NCI-H2171 treated with DMSO at 0.1 percent for 48 hours (cell line): ENCODE results near the gene TSSK3.
"Not testable (repeated sequence)": the region's sequence is repeated elsewhere in the genome, so short reads cannot be mapped to it uniquely, and the experiment has no call there.

Source experiments
- DNase-seq: peaks from one replicate; lab custom pipeline; 2025; lab: John Stamatoyannopoulos, UW

The TSSK3 gene

DNA sequence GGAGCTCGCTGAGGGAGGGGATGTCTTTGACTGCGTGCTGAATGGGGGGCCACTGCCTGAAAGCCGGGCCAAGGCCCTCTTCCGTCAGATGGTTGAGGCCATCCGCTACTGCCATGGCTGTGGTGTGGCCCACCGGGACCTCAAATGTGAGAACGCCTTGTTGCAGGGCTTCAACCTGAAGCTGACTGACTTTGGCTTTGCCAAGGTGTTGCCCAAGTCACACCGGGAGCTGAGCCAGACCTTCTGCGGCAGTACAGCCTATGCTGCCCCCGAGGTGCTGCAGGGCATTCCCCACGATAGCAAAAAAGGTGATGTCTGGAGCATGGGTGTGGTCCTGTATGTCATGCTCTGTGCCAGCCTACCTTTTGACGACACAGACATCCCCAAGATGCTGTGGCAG lies 1.4 kb downstream of the TSSK3 start:
- DNase-seq = no peak

DNA sequence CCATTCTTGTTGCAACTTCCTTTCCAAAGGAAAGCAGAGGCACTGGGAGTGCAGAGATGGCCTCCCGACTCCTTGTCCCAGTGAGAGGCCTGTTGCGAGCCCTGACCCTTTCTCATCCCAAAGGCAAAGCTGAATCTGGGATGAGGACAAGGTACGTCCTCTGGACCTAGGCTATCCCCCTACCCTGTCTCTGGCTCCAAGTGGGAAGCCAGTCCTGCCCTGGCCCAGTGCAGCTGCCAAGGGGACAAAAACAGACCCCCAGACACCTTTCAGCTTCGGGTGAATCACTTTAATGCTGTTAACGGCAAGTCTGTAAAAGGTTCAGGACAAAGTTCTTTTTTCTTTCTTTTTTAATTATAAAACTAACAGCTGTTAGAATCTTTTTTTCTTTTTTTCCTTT lies 2.5 kb downstream of the TSSK3 start:
- no peak for DNase-seq

DNA sequence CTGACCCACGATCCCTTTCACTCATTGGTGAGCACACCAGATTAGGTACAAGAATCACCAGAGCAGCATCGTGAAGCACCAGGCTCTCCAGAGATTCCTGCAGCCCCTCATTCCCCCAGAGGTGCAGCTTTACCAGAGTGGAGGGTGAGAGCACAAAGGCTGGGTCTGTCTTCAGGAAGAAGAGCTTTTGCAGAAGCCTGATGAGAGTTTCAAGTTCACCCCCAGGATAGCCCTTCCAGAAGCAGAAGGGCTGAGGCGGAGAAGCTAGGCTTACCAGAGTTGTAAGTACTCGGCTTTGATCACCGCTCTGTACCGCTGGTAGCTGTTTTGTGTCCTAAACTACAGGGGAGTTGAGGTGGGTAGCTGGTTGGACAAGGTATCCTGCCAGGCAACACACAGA lies 3.1 kb downstream of the TSSK3 start:
- DNase-seq = no peak

GRCh38 chr1:32367912-32368635 lies 5.7 kb downstream of the TSSK3 start:
- no peak for DNase-seq

DNA sequence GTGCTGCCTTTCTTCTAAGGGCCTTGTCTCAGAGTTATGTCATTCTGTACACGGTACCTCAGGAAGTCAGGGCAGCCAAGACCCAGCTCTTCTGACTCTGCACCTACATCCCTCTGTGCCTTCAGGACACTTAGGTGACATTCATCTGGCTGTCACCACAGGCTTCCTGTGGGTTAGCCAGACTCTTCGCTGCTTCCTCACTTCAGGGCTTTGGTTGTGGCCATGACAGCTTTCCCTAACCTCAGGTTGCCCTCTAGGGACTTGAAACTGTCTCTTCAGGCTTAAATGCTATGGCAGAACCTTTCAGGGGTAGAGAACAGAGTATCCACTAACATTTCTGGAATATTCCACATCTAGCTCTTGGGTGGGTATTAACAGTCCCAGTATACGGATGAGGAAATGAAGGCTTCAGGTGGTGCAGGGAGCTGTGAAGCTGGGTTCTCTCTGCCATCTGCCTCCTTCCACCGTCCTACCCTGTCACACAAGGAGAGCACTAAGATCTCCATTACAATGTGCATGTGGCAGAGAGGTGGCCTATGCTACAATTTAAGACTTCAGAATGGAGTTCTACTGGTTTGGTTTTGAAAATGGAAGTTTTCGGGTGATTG lies 9.9 kb downstream of the TSSK3 start:
- DNase-seq = no peak

DNA sequence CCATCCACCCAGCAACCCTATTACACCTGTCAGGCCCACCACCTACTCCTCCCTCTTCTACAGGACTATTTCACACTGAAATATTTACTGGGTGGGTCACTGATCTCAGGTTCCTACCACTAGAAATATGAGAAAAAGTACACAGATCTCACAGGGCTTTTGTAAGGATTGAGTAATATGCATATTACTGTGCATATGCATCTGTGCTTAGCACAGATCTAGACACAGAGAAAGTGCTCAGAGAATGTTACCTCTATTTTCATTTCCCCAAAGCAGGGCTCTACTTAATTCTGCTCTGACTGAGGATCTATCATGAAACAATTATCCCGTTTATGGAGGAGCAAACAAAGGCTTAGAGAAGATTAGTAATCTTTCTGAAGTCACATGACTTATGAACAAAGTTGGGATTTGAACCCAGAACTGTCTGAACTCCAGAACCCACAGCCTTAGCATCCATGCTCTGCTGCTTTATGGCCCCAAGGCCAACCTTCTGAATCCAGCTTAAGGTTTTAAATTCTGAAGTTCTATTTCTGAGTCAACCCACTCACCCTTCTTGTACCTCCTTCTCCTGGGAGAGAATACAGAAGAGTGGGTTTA lies 11.8 kb downstream of the TSSK3 start:
- DNase-seq = no peak

DNA sequence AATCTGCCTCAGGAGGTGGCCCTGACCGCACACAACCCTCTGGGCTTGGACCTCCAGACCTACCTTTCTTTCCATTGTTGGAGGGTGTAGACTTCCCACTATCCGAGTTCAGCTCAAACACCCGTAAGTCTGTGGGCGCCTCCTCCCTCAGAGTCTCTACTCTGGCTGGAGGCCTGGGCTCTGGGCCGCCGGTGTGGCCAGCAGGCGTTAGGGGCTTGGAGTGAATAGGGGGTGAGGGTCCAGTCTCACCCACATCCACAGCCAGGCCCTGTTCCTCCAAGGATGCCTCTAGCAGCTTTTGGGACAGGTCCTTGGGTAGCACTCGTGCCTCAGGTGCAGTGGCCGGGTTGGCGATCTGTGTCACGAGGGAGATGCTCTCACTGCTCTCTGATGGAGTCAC lies 13.9 kb downstream of the TSSK3 start:
- no peak for DNase-seq

- no peak for DNase-seq
Observed at GRCh38 chr1:32377541-32378220, 15.3 kb downstream of the TSSK3 start.

- no peak for DNase-seq
Observed at GRCh38 chr1:32380057-32380456, 17.7 kb downstream of the TSSK3 start.

DNA sequence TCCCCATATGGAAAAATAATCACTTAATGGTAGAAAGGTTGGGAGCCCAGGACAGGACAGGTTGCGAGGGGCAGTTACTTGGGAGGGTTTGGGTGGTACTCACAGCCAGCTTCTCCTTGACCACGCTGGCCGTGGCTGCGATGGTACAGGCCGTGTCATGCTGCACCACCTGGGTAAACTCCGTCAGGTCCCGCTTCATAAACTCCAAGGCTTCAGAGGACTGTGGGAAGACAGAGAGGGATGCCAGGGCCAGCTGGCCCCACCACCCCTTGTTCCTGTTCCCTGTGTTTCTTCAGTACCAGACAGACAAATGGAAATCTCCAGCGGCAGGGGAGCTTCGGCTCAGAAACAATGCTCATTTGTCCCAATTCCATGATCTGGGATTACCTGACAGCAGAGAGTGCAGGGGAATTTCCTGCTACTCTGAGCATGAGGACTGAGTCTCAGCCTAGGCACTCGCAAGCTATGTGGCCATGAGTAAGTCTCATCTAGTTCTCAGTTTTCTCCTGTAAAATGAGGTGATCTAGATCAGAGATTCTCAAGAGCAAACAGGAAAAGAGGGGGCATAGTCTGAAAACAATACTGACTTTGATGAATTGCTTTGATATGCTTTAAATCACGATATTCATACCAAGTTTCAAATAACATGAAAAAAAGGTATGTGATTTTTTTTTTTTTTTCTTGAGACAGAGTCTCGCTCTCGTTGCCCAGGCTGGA lies 24.5 kb downstream of the TSSK3 start:
- no peak for DNase-seq

GRCh38 chr1:32388641-32389040 lies 26.3 kb downstream of the TSSK3 start:
- peak; percentile 30 for DNase-seq

GRCh38 chr1:32390904-32391870 lies 28.8 kb downstream of the TSSK3 start:
- no peak for DNase-seq

DNA sequence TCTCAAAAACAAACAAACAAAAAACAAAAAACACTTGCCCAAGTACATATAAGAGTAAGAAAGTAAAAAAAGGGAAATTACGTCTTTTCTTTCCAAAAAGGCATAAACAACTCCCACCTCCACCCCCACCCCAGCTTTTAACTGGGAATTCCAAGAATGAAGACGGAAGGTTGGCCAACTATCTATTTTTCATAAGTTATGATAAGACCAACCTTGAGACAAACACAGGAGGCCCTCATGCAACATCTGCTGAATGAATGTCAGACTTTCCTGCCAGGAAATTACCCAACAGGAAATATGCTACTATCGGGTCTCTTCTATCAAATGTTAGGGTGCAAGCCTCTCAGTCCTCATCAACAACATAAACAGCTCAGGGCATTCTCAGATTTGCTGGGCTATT lies 30.0 kb downstream of the TSSK3 start:
- DNase-seq = no peak

GRCh38 chr1:32393136-32393535 lies 30.8 kb downstream of the TSSK3 start:
- DNase-seq = no peak

DNA sequence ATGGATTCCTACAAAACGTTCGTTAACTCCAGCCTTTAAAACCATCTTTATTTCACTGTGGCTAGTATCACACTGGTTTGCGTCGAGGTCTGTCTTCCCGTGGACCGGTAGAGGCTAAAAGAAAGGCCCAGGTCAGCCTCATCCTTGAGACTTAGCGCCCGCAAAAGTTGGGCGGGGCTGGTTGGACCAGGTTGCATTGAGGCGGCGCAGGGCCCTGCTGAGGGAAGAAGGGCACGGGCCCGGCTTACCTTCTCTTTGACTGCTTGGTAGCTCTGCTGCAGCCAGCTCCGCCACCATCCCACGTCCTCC lies 31.4 kb downstream of the TSSK3 start:
- DNase-seq = no peak

GRCh38 chr1:32394141-32394889 lies 32.0 kb downstream of the TSSK3 start, which contains the start of gene BSDC1:
BSDC1 (minus strand) TSS chr1:32394441; CDS start chr1:32394414, 27 bp downstream.
- peak; percentile 99 for DNase-seq

DNA sequence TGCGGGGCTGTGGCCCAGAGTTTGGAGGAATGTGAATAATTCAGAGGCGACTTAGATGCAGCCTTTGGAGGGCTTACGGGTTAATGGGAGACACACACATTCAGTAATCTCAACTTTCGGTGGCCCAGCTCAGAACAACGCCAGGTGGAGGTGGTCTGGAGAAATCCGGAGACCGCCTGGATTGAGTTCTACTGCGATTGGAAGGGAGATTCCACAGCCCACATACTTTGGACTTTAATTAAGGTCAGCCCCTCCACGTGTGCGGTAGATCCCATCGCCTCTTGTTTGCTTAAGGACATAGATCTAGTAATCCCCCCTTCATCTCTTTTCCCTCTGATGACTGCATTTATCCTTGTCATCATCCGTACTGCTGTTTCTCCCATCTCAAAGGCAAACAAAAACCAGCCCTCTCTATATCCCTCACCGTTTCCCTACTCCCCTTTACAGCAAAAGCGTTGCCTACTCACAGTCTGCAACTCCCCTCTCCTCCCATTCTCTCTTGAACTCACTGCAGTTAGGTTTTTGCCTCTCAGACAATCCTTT lies 32.6 kb downstream of the TSSK3 start:
- peak; percentile 68 for DNase-seq

DNA sequence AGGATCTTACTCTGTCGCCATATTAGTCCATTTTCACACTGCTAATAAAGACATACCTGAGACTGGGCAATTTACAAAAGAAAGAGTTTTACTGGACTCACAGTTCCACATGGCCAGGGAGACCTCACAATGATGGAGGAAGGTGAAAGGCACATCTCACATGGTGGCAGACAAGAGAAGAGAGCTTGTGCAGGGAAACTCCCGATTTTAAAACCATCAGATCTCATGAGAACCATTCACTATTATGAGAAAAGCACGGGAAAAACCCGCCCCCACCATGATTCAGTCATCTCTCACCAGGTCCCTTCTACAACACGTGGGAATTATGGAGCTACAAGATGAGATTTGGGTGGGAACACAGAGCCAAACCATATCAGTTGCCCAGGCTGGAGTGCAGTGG lies 34.2 kb downstream of the TSSK3 start:
- not testable (repeated sequence) for DNase-seq

GRCh38 chr1:32398401-32398800 lies 36.1 kb downstream of the TSSK3 start:
- no peak for DNase-seq

GRCh38 chr1:32399843-32400242 lies 37.5 kb downstream of the TSSK3 start:
- DNase-seq = no peak
